Natural killer cell treated with Interleukin-12 subunit alpha and Interleukin-12 subunit beta and Interleukin-15 and Interleukin-18, amount 100 ng/mL, for 72 hours (primary cell): ENCODE data around the gene PDE2A. TPM values are rescaled to one million over a fixed set of nuclear protein-coding genes. Genes with fewer than 3 reads are reported as not detected.

Experiments
- ATAC-seq, 2 donors: fragments of 150-1000 bp; cut with Tn5 transposase in 1 of 2; sonication (Bioruptor Pico), chemical (Tn5 transposase) in 1 of 2; 2 replicates each; pipeline ENCODE4 v1.10.0; 2021
- DNase-seq: peaks from one replicate; pipeline ENCODE4 v3.0.0; 2022; ENCODE audit warnings: low spot score
- H3K27ac Mint-ChIP-seq, 2 donors: 1 replicate in 1 of 2; 2 replicates in 1 of 2; pipeline ENCODE4 v1.8.0; 2022; ENCODE audit warnings: mixed read lengths in 2 of 2, mild to moderate bottlenecking in 1 of 2, moderate library complexity in 1 of 2
- H3K27me3 Mint-ChIP-seq, 2 donors: 1 replicate in 1 of 2; 2 replicates in 1 of 2; pipeline ENCODE4 v1.8.0; 2022; ENCODE audit warnings: mixed read lengths in 2 of 2
- H3K36me3 Mint-ChIP-seq: one replicate; pipeline ENCODE4 v1.8.0; 2022; ENCODE audit warnings: mixed read lengths
- H3K4me1 Mint-ChIP-seq, 2 donors: 1 replicate in 1 of 2; 2 replicates in 1 of 2; pipeline ENCODE4 v1.8.0; 2022; ENCODE audit warnings: low read depth in 2 of 2, mixed read lengths in 2 of 2, mild to moderate bottlenecking in 1 of 2
- H3K4me3 Mint-ChIP-seq: one replicate; pipeline ENCODE4 v1.8.0; 2022; ENCODE audit warnings: mixed read lengths
- H3K9me3 Mint-ChIP-seq: 2 replicates; pipeline ENCODE4 v1.8.0; 2022; ENCODE audit warnings: mixed read lengths
- total RNA-seq, 2 donors: library from RNA; stranded (reverse); gene quantifications; one replicate each; pipeline ENCODE4 v1.2.3, GENCODE V29; 2022

Gene PDE2A
- total RNA-seq, 2 donors from 2014 or later = 2.5 to 7.7 TPM

- Mint-ChIP-seq H3K9me3 (no peaks in the 10 kb centered on the region), H3K27me3 (peaks cover 24 to 26% of the 10 kb centered on the region in 2 donors), H3K4me3 (no peak overlapping the region), H3K36me3 (no peaks in the 10 kb centered on the region), H3K27ac (no peak overlapping the region), H3K4me1 (peaks cover 0 to 11% of the 10 kb centered on the region in 2 donors)
- ATAC-seq (no peak), DNase-seq (no peak)
Observed at GRCh38 chr11:72609476-72609875, 64.7 kb downstream of the PDE2A start.

DNA sequence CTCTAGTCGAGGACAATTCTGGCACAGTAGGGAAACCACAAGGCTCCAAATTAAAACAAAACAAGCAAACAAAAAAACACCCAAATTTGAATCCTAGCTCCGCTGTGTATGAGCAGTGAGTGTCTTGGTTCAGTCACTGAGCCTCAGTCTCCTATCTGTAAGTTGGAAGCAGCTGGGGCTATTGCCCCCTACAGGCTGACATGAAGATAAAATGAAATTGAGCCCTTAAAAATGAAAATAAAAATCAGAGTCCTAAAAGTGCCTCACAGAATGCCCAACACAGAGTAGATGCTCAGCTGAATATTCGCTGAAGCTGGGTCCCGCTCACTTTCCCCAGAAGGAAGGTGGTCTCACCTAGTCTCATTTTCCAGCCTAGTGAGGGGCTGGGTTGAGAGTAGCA lies 65.2 kb downstream of the PDE2A start:
- no peak overlapping the region for H3K27ac Mint-ChIP-seq
- H3K4me1 Mint-ChIP-seq = peaks cover 0 to 11% of the 10 kb centered on the region in 2 donors
- H3K4me3 Mint-ChIP-seq = no peak overlapping the region
- no peaks in the 10 kb centered on the region for H3K9me3 Mint-ChIP-seq
- H3K27me3 Mint-ChIP-seq = peaks cover 22 to 23% of the 10 kb centered on the region in 2 donors
- H3K36me3 Mint-ChIP-seq = no peaks in the 10 kb centered on the region
- ATAC-seq (no peak), DNase-seq (no peak)

DNA sequence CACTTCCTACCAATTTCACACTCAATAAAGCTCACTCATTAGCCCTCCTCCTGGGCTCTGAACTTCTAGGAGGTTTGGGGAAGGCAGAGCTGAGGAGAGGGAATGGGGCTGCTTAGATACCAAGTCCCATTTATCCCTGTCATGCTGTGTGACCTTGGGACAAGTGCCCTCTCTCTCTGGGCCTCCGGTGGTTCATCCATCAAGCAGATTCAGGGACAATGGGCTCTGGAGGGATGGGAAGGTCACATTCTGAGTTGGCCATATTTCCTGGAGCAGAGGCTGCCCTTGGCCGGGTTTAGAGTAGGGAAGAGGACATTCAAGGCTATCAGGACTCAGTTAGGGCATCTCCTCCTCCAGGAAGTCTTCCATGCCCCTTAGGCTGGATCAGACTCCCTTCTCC lies 66.7 kb downstream of the PDE2A start:
- Mint-ChIP-seq H3K9me3 (no peaks in the 10 kb centered on the region), H3K4me1 (peaks cover 0 to 5% of the 10 kb centered on the region in 2 donors), H3K27ac (no peak overlapping the region), H3K4me3 (no peak overlapping the region), H3K27me3 (peaks cover 6 to 12% of the 10 kb centered on the region in 2 donors), H3K36me3 (no peaks in the 10 kb centered on the region)
- DNase-seq (no peak), ATAC-seq (no peak)

DNA sequence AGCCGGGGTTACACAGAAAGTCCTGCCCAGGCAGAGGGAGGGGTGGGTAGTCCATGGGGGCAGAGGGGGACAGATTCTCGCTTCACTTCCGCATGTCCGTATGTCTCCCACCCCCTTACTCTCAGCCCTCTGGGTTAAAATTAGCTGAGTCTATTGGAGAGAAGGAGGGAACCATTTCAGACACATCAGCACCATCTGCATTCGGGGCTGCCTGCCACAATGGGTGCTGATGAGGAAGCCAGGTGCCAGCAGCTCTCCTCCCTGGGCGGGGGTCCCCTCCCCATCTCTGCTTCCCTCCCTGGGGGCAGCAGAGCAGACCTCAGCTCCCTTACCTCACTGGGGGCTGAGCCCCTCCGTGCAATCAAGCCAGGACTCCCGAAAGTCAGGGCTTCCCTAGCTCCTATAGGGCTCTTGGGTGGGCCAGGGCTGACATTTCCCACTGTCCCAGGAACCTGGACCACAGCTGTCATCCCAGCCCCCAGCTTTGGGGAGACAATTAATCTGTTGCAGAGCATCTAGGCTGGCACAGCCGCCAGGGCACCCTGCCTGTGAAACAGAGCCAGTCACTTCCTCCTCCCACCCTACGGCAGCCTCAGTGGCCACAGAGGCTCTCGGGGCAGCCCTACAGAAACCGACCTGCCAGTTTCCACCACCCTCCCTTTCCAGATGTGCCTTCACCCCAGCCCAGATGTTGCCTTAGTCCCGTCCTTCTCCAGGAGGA lies 67.3 kb downstream of the PDE2A start:
- Mint-ChIP-seq H3K9me3 (no peaks in the 10 kb centered on the region), H3K36me3 (no peaks in the 10 kb centered on the region), H3K4me1 (peaks cover 0 to 2% of the 10 kb centered on the region in 2 donors), H3K4me3 (no peak overlapping the region), H3K27ac (no peak overlapping the region), H3K27me3 (peaks cover under 1 to 7% of the 10 kb centered on the region in 2 donors)
- DNase-seq = no peak
- no peak for ATAC-seq

GRCh38 chr11:72605973-72606747 lies 68.1 kb downstream of the PDE2A start:
- no peaks in the 10 kb centered on the region for H3K36me3 Mint-ChIP-seq
- no peak overlapping the region for H3K27ac Mint-ChIP-seq
- no peak overlapping the region for H3K4me3 Mint-ChIP-seq
- no peaks in the 10 kb centered on the region for H3K4me1 Mint-ChIP-seq
- H3K9me3 Mint-ChIP-seq = no peaks in the 10 kb centered on the region
- ATAC-seq = no peak
- DNase-seq = no peak
- peaks cover 0 to 5% of the 10 kb centered on the region in 2 donors for H3K27me3 Mint-ChIP-seq

DNA sequence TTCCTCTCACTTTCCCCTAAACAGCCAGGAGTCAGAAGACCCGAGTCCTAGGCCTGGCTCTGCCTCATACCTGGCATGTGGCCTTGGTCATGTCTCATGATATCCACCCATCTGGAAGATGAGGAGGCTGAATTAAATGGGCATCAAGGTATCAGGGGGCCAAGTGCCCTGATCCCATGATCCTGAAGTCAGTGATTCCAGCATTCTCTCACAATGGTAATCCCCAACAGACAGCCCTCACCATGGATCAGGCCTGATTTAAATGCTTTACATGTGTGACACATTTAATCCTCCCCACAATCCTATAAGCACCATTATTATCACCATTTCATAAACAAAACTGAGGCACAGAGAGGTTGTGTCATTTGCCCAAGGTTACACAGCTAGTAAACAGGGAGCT lies 70.0 kb downstream of the PDE2A start:
- Mint-ChIP-seq H3K4me3 (no peak overlapping the region), H3K27me3 (no peaks in the 10 kb centered on the region), H3K27ac (no peak overlapping the region), H3K36me3 (no peaks in the 10 kb centered on the region), H3K4me1 (no peaks in the 10 kb centered on the region), H3K9me3 (no peaks in the 10 kb centered on the region)
- DNase-seq = no peak
- no peak for ATAC-seq

- ATAC-seq (no peak), DNase-seq (no peak)
- no peaks in the 10 kb centered on the region for H3K9me3 Mint-ChIP-seq
- H3K36me3 Mint-ChIP-seq = no peaks in the 10 kb centered on the region
- H3K4me1 Mint-ChIP-seq = no peaks in the 10 kb centered on the region
- peaks cover 0 to 1% of the 10 kb centered on the region in 2 donors for H3K27me3 Mint-ChIP-seq
- no peak overlapping the region for H3K4me3 Mint-ChIP-seq
- no peak overlapping the region for H3K27ac Mint-ChIP-seq
Observed at GRCh38 chr11:72602250-72602904, 71.8 kb downstream of the PDE2A start.

DNA sequence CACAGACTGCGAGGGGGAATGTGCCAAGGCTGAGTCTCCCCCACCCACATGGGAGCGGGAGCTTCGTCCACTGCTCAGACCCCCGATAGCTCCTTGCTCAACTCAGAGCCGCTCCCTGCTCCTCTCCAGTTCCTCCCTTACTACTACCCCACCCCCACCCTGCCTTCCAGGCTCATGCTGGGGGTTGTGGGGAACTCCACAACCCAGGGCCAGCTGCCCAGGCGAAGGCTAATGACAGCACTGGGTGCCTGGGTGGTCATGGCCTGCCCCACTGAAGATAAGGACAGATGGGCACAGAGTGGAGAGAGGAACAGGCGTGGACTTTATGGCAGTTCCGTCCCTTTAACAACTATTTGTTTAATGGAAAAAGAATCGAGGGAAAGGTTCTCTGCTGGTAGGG lies 73.7 kb downstream of the PDE2A start:
- no peak overlapping the region for H3K27ac Mint-ChIP-seq
- no peaks in the 10 kb centered on the region for H3K9me3 Mint-ChIP-seq
- H3K4me1 Mint-ChIP-seq = no peaks in the 10 kb centered on the region
- ATAC-seq (no peak), DNase-seq (no peak)
- no peak overlapping the region for H3K4me3 Mint-ChIP-seq
- peaks cover 0 to 7% of the 10 kb centered on the region in 2 donors for H3K27me3 Mint-ChIP-seq
- H3K36me3 Mint-ChIP-seq = no peaks in the 10 kb centered on the region

DNA sequence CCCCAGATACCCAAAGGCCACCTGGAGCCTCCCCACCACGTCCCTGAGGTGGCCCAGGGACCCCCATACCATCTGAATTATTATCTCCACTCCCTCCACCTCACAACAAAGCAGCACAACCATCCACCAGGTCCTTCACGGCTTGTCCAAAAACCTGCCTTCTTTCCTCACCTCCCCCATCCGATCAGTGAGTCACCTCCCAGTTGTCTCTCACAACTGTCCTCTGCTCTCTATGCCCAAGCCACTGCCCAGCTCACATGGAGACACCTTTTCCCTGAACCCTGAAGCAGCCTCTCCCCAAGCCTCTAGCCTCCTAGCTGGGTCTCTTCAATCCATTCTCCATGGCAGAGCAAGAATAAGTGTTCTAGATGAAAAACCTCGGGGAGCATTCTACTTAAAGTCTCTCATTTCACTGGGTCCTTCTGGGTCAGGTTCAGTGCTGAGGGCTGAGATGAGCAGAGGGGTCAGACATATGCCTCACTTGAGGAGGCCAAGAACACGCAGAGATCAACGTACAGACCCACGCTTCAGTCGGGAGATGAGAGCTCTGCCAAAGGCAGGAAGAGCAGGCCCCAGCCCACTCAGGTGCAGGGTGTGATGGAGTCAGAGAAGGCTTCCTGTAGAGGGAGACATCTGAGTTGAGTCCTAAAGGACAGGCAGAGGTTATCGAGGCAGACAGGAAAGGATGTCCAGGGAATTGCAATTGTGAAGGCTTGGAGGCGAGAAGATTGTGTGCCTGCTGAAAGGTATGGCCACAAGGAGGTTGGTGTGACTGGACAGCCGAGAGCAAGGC lies 74.7 kb downstream of the PDE2A start:
- ATAC-seq (no peak), DNase-seq (no peak)
- H3K9me3 Mint-ChIP-seq = no peaks in the 10 kb centered on the region
- no peak overlapping the region for H3K4me3 Mint-ChIP-seq
- peaks cover 0 to 7% of the 10 kb centered on the region in 2 donors for H3K27me3 Mint-ChIP-seq
- no peak overlapping the region for H3K27ac Mint-ChIP-seq
- no peaks in the 10 kb centered on the region for H3K36me3 Mint-ChIP-seq
- no peaks in the 10 kb centered on the region for H3K4me1 Mint-ChIP-seq

GRCh38 chr11:72598906-72599305 lies 75.3 kb downstream of the PDE2A start:
- no peaks in the 10 kb centered on the region for H3K9me3 Mint-ChIP-seq
- no peak overlapping the region for H3K4me3 Mint-ChIP-seq
- no peak overlapping the region for H3K27ac Mint-ChIP-seq
- DNase-seq (no peak), ATAC-seq (no peak)
- no peaks in the 10 kb centered on the region for H3K36me3 Mint-ChIP-seq
- no peaks in the 10 kb centered on the region for H3K4me1 Mint-ChIP-seq
- H3K27me3 Mint-ChIP-seq = peaks cover 1 to 10% of the 10 kb centered on the region in 2 donors

DNA sequence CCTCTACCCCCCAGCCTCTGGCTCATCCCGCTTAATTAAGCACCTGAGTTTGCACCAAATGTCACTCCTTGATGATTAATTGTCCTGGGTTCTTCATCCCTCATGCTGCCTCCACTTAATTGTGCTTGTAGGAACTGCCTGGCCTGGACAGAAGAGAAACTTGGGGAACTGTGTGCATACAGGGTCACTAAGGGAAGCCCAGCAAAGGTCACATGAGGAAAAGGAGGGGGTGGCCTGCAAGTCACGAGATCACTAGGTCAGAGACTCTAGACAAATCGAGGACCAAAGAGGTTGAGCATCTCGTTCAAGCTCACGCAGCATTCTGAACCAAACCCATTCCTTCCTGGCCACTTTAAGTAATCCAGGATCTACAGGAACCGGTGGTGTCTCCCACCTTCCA lies 75.8 kb downstream of the PDE2A start:
- ATAC-seq = no peak
- H3K4me3 Mint-ChIP-seq = no peak overlapping the region
- no peaks in the 10 kb centered on the region for H3K36me3 Mint-ChIP-seq
- no peak for DNase-seq
- no peaks in the 10 kb centered on the region for H3K9me3 Mint-ChIP-seq
- H3K27ac Mint-ChIP-seq = no peak overlapping the region
- no peaks in the 10 kb centered on the region for H3K4me1 Mint-ChIP-seq
- peaks cover 3 to 13% of the 10 kb centered on the region in 2 donors for H3K27me3 Mint-ChIP-seq

- Mint-ChIP-seq H3K36me3 (no peaks in the 10 kb centered on the region), H3K4me1 (no peaks in the 10 kb centered on the region), H3K9me3 (no peaks in the 10 kb centered on the region), H3K27ac (no peak overlapping the region), H3K27me3 (peaks cover 8 to 13% of the 10 kb centered on the region in 2 donors), H3K4me3 (no peak overlapping the region)
- ATAC-seq (no peak), DNase-seq (no peak)
Observed at GRCh38 chr11:72597721-72598120, 76.5 kb downstream of the PDE2A start.

GRCh38 chr11:72595292-72595684 lies 78.9 kb downstream of the PDE2A start:
- no peaks in the 10 kb centered on the region for H3K9me3 Mint-ChIP-seq
- no peak overlapping the region for H3K4me3 Mint-ChIP-seq
- peaks cover 13 to 18% of the 10 kb centered on the region in 2 donors for H3K4me1 Mint-ChIP-seq
- DNase-seq = no peak
- H3K27ac Mint-ChIP-seq = no peak overlapping the region
- no peak for ATAC-seq
- peaks cover 29 to 36% of the 10 kb centered on the region in 2 donors for H3K27me3 Mint-ChIP-seq
- H3K36me3 Mint-ChIP-seq = no peaks in the 10 kb centered on the region
